DND-41 (cell line): ENCODE results near the gene GNG13.

Experiments used
- ATAC-seq: fragments of 200-7000 bp; cut with Tn5 transposase; 3 replicates; pipeline ENCODE4 v1.9.1; 2021; ENCODE audit warnings: low read depth; ENCODE audit not compliant: insufficient read depth
- DNase-seq: peaks from one replicate; pipeline ENCODE4 v3.0.0-alpha.2; 2020
- H2AFZ ChIP-seq: 2 replicates; pipeline ENCODE4 v1.6.0; 2012; ENCODE audit warnings: low read depth, low read length
- H3K27ac ChIP-seq: 2 replicates; pipeline ENCODE4 v1.5.1; 2012; ENCODE audit warnings: low read length, inconsistent platforms
- H3K27me3 ChIP-seq: fragments of 200-600 bp; sonication (generic); 2 replicates; pipeline ENCODE4 v1.6.0; 2012; ENCODE audit warnings: low read length, mild to moderate bottlenecking, inconsistent platforms; ENCODE audit not compliant: insufficient read depth, poor library complexity
- H3K36me3 ChIP-seq: 2 replicates; pipeline ENCODE4 v1.5.1; 2012; ENCODE audit warnings: low read length, inconsistent platforms; ENCODE audit not compliant: insufficient read depth
- H3K4me1 ChIP-seq: 2 replicates; pipeline ENCODE4 v1.5.1; 2012; ENCODE audit warnings: mild to moderate bottlenecking, low read length; ENCODE audit not compliant: insufficient read depth
- H3K4me2 ChIP-seq: 2 replicates; pipeline ENCODE4 v1.6.0; 2012; ENCODE audit warnings: mild to moderate bottlenecking, moderate library complexity, low read length, inconsistent platforms; ENCODE audit not compliant: insufficient read depth
- H3K4me3 ChIP-seq, 2 experiments: fragments of 200-600 bp in 1 of 2; shearing (Covaris generic) in 1 of 2; 2 replicates each; pipeline ENCODE4 v1.5.1; 2012 to 2016; ENCODE audit warnings: inconsistent platforms in 2 of 2, low read length in 2 of 2, mild to moderate bottlenecking in 2 of 2, low read depth in 1 of 2, moderate library complexity in 1 of 2
- H3K79me2 ChIP-seq: 2 replicates; pipeline ENCODE4 v1.6.0; 2012; ENCODE audit warnings: low read length, inconsistent platforms; ENCODE audit not compliant: insufficient read depth
- H3K9ac ChIP-seq: 2 replicates; pipeline ENCODE4 v1.6.0; 2012; ENCODE audit warnings: low read depth, mild to moderate bottlenecking, inconsistent platforms, low read length, moderate library complexity
- H3K9me3 ChIP-seq: 2 replicates; pipeline ENCODE4 v1.5.1; 2012; ENCODE audit warnings: low read length, moderate library complexity, mild to moderate bottlenecking, inconsistent platforms; ENCODE audit not compliant: insufficient read depth, severe bottlenecking
- H4K20me1 ChIP-seq: 2 replicates; pipeline ENCODE4 v1.6.0; 2012; ENCODE audit warnings: low read length; ENCODE audit not compliant: insufficient read depth
- EZH2 ChIP-seq: IDR thresholded peaks from 3 replicates; pipeline ENCODE4 v1.6.1; 2012; ENCODE audit warnings: borderline replicate concordance, low read depth, mild to moderate bottlenecking, moderate library complexity, low read length, inconsistent platforms; ENCODE audit not compliant: severe bottlenecking
- TF ChIP-seq, protein P1 (sequence below): IDR thresholded peaks from 2 replicates; pipeline ENCODE4 v1.5.1; 2012; ENCODE audit warnings: borderline replicate concordance, low read length, moderate library complexity, mild to moderate bottlenecking; ENCODE audit not compliant: poor library complexity, severe bottlenecking; ENCODE audit errors: extremely low read depth

The GNG13 gene

DNA sequence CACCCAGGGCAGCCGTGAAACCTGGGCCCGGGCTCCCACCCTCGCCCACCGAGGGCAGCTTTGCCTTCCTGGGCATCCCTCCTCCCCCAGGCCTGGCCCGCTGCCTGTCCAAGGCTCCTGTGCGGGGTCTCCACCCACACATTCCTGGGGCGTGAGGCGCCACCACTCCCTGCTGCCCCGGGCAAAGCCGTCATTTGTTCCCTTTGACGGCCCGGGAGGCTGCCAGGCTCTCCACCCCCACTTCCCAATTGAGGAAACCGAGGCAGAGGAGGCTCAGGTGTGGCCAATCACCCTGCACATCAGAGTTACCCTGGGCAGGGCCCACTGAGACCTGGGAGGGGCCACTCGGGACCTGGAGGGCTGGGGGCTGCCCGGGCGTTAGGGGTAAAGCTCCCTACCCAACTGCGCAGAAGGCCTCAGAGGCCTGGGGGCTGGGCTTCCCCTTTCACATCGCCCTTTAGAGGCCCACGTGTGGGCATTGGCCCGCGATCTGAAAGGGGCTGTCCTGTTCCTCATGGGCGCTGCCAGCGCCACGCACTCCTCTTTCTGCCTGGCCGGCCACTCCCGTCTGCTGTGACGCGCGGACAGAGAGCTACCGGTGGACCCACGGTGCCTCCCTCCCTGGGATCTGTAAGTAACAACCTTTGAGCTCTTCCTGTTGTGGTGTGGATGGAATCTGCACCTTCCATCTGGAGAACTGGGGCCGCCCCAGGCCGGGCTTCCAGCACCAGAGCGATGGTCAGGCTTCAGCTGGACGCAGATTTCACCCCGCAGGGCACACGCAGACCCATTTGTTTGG is 39.8 kb downstream of the GNG13 start, which contains the start of gene MSLN:
Gene MSLN (plus strand): TSS at position 190 of the 799 bp plus-strand sequence. CDS start 1,947 bp downstream, outside the sequence.
- H3K27me3 ChIP-seq = no peaks in the 10 kb centered on the region
- H3K4me1 ChIP-seq = no peaks in the 10 kb centered on the region
- no peaks in the 10 kb centered on the region for H3K9me3 ChIP-seq
- no peaks in the 10 kb centered on the region; the same call in 1 of the 2 replicates for H4K20me1 ChIP-seq
- no peak within 1 kb of the TSS for H3K4me2 ChIP-seq
- ATAC-seq = no peak
- no peaks in the 10 kb centered on the region for H3K79me2 ChIP-seq
- H3K4me3 ChIP-seq = no peak within 1 kb of the TSS
- TF ChIP-seq EZH2 = no peak
- TF ChIP-seq, protein P1, sequence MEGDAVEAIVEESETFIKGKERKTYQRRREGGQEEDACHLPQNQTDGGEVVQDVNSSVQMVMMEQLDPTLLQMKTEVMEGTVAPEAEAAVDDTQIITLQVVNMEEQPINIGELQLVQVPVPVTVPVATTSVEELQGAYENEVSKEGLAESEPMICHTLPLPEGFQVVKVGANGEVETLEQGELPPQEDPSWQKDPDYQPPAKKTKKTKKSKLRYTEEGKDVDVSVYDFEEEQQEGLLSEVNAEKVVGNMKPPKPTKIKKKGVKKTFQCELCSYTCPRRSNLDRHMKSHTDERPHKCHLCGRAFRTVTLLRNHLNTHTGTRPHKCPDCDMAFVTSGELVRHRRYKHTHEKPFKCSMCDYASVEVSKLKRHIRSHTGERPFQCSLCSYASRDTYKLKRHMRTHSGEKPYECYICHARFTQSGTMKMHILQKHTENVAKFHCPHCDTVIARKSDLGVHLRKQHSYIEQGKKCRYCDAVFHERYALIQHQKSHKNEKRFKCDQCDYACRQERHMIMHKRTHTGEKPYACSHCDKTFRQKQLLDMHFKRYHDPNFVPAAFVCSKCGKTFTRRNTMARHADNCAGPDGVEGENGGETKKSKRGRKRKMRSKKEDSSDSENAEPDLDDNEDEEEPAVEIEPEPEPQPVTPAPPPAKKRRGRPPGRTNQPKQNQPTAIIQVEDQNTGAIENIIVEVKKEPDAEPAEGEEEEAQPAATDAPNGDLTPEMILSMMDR = no peak
- no peak for DNase-seq
- no peaks in the 10 kb centered on the region for H3K36me3 ChIP-seq
- no peak within 1 kb of the TSS for H3K9ac ChIP-seq
- H2AFZ ChIP-seq = no peak within 1 kb of the TSS
- no peak within 1 kb of the TSS for H3K27ac ChIP-seq

DNA sequence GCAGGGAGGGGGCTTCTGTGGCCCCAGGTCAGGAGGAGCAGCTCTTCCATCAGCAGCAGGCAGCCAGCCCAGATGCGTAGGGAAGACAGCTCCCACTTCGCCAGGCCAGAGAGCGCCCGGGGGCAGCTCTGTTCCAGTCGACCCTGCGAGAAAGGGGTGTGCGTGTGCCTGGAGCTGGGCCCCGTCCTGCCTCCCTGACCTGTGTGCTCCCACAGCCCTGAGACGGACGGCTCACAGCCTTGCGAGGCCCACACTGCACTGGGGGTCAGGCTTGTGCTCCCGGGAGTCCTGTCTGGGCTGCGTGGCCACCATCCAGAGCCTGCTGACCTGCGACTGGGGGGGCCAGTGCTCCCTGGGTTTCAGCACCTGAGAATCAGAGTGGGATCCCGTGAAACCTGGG is 40.5 kb downstream of the GNG13 start:
- no peaks in the 10 kb centered on the region for H3K9me3 ChIP-seq
- no peak overlapping the region for H3K4me2 ChIP-seq
- H3K4me3 ChIP-seq = no peak overlapping the region
- TF ChIP-seq, protein P1 = no peak
- TF ChIP-seq EZH2 = no peak
- no peaks in the 10 kb centered on the region for H3K4me1 ChIP-seq
- H3K27me3 ChIP-seq = no peaks in the 10 kb centered on the region
- no peak overlapping the region for H2AFZ ChIP-seq
- no peaks in the 10 kb centered on the region for H3K36me3 ChIP-seq
- DNase-seq (no peak), ATAC-seq (no peak)
- H3K79me2 ChIP-seq = no peaks in the 10 kb centered on the region
- H3K9ac ChIP-seq = no peak overlapping the region
- H3K27ac ChIP-seq = no peak overlapping the region
- H4K20me1 ChIP-seq = no peaks in the 10 kb centered on the region; the same call in 1 of the 2 replicates

DNA sequence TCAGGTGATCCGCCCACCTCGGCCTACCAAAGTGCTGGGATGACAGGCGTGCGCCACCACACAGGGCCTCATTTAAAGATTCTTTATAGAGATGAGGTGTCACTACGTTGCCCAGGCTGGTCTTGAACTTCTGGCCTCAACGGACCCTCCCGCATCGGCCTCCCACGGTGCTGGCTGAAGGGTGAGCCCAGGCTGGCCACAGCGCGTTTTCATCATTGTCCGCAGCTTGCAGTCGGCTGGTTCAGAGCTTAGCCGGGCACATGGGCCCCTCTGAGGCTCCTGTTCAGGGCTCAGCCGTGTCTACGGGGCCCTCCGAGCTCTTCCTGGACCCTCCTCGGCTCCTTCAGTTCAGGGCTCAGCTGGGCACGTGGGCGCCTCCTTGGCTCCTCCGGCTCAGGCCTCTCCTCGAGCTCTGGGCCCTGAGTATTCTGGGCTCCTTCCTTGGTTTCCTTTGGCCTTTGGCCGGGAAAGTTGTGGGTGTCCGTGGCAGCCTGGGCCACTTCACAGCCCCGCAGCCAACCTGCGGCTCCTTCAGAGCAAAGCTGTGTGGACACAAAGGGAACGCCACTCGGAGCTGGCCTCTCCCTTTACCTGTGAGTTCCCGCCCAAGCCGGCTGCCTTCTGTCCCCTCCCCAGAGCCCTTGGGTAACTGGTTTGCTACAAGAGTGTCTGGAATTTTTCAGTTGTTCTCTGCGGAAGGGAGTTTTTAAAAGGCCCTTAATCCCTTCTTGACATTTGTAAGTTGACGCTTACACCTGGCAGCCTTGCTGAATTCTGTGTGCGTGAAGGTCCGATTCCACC is 41.2 kb downstream of the GNG13 start:
- Histone ChIP-seq H3K79me2 (no peaks in the 10 kb centered on the region), H3K4me1 (no peaks in the 10 kb centered on the region), H4K20me1 (no peaks in the 10 kb centered on the region; the same call in 1 of the 2 replicates), H3K4me3 (no peak overlapping the region), H3K27me3 (no peaks in the 10 kb centered on the region), H3K4me2 (no peak overlapping the region), H3K9ac (no peak overlapping the region), H3K27ac (no peak overlapping the region), H3K9me3 (no peaks in the 10 kb centered on the region), H3K36me3 (no peaks in the 10 kb centered on the region), H2AFZ (no peak overlapping the region)
- ATAC-seq (no peak), DNase-seq (no peak)
- TF ChIP-seq, protein P1 = no peak
- TF ChIP-seq EZH2 = no peak
